OCI-LY1 (cell line): Measurements from ENCODE around the gene OASL.
A peak's percentile ranks its signal among the peaks of the same experiment; 100 is the strongest.

Source experiments
- CTCF ChIP-seq: fragments of 200-600 bp; sonication (generic), shearing (Covaris generic); IDR thresholded peaks from 2 replicates; pipeline ENCODE4 v1.5.1; 2017; ENCODE audit warnings: mild to moderate bottlenecking, antibody characterized with exemption, low read length, moderate library complexity, mixed read lengths
- EZH2 ChIP-seq: fragments of 200-600 bp; sonication (generic), shearing (Covaris generic); IDR thresholded peaks from 2 replicates; pipeline ENCODE4 v1.8.0; 2017; ENCODE audit warnings: borderline replicate concordance, mixed run types, mild to moderate bottlenecking, antibody characterized with exemption, low read length, moderate library complexity, mixed read lengths

- TF ChIP-seq CTCF (peak; percentile 21; the same call in 1 of the 2 replicates), EZH2 (no peak)
These were observed 12.6 kb downstream of the OASL start for GRCh38 chr12:121026274-121027045.
